AG04450 (cell line): Measurements from ENCODE around the gene VPS36. TPM values are rescaled to one million over a fixed set of nuclear protein-coding genes. Genes with fewer than 3 reads are reported as not detected.
"Not testable (repeated sequence)": the region's sequence is repeated elsewhere in the genome, so short reads cannot be mapped to it uniquely, and the experiment has no call there.

Experiments used
- CTCF ChIA-PET: fragments of 300-600, 350-600 bp; formaldehyde crosslinking; extraction: SDS; loops from one replicate; lab custom pipeline; 2022; ENCODE audit warnings: antibody characterized with exemption, inconsistent platforms; lab: Charles Lee
- POLR2A ChIA-PET: fragments of 350-600 bp; formaldehyde crosslinking; extraction: SDS; loops from one replicate; lab custom pipeline; 2021; ENCODE audit warnings: antibody characterized with exemption, inconsistent platforms; lab: Yijun Ruan, JAX
- DNase-seq: peaks from one replicate; pipeline ENCODE4 v3.0.0-alpha.2; 2011; ENCODE audit warnings: low read depth, low spot score
- H3K27ac ChIP-seq: one replicate; pipeline ENCODE4 v1.5.1; 2012; ENCODE audit warnings: low read depth, low read length, control low read depth
- H3K27me3 ChIP-seq: one replicate; pipeline ENCODE4 v1.6.0; 2012; ENCODE audit warnings: low read length; ENCODE audit not compliant: control insufficient read depth, insufficient read depth
- H3K4me3 ChIP-seq: 2 replicates; pipeline ENCODE4 v1.5.1; 2011; ENCODE audit warnings: mild to moderate bottlenecking, low read depth, low read length, control low read depth
- H3K9me3 ChIP-seq: 2 replicates; pipeline ENCODE4 v1.5.1; 2012; ENCODE audit warnings: low read length; ENCODE audit not compliant: control insufficient read depth, insufficient read depth
- CTCF ChIP-seq: IDR thresholded peaks from 2 replicates; pipeline ENCODE4 v1.5.1; 2011; ENCODE audit warnings: low read depth, low read length, control low read depth, inconsistent platforms
- polyA minus RNA-seq: library from RNA; depleted of rRNA, polyadenylated mRNA; stranded (reverse); fragments of >200 nt; gene quantifications from 2 replicates; pipeline ENCODE4 v1.2.3, GENCODE V29; 2011; rRNA and poly(A)+ RNA removed
- polyA plus RNA-seq: library from polyadenylated mRNA; depleted of rRNA; stranded (reverse); fragments of >200 nt; gene quantifications from 2 replicates; pipeline ENCODE4 v1.2.3, GENCODE V29; 2011; rRNA removed

VPS36 gene, protein sequence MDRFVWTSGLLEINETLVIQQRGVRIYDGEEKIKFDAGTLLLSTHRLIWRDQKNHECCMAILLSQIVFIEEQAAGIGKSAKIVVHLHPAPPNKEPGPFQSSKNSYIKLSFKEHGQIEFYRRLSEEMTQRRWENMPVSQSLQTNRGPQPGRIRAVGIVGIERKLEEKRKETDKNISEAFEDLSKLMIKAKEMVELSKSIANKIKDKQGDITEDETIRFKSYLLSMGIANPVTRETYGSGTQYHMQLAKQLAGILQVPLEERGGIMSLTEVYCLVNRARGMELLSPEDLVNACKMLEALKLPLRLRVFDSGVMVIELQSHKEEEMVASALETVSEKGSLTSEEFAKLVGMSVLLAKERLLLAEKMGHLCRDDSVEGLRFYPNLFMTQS
- 20.5 and 24.2 TPM in 2 replicates for polyA plus RNA-seq
- 10.1 and 13.8 TPM in 2 replicates for polyA minus RNA-seq

DNA sequence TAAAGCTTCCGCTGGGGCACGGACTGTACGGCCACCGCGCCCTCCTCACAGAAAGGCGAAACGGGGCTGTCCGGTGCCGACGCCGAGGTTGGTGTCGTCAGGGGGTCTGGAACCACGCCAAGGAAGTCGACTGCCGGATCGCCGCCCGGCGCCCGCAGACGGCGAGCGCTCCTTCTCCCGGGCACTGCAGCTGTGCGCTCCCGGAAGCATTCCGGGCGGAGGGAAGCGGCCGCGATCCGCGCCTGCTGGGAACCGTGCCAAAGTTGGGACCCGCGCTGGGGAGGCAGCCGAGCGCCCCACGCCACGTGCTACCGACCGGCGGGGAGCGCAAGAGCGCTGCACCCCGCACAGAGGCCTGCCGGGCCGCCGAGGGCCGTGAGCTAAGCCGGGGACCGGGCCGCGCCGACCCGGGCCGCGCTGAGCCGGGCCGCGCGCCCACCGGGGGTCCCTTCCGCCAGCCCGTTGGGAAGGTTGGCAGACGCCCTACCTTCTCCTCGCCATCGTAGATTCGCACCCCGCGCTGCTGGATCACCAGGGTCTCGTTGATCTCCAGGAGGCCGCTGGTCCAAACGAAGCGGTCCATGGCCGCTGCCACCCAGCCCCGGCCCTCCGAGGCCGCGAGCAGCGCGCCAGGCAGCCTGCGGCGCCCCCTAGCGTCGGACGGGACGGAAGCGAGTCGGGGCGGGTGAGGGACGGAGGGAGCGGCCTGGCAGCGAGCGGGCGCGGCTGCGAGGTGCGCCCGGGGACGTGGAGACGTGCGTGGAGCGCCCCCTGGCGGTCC is at the start of gene VPS36:
Gene VPS36 (minus strand): TSS at position 623 of the 781 bp plus-strand sequence. CDS start 40 bp downstream, at position 583.
- peak; percentile 83 for DNase-seq
- Histone ChIP-seq H3K27ac (peak within 1 kb of the TSS; percentile 70), H3K9me3 (no peaks in the 10 kb centered on the region), H3K4me3 (peak within 1 kb of the TSS; percentile 87), H3K27me3 (no peaks in the 10 kb centered on the region)
- CTCF ChIA-PET = interaction anchor here (0.6 to 4.9 kb wide), 75 partner anchors 9 to 1105 kb away, joined by 3 to 95 read pairs (median 5); partner anchors contain the start of genes ALG11 and THSD1
- POLR2A ChIA-PET = interaction anchor here (0.5 to 1.8 kb wide), 10 partner anchors 9 to 299 kb away, joined by 3 to 11 read pairs (median 4); no protein-coding TSS in a partner anchor
- TF ChIP-seq CTCF = peak; percentile 88

DNA sequence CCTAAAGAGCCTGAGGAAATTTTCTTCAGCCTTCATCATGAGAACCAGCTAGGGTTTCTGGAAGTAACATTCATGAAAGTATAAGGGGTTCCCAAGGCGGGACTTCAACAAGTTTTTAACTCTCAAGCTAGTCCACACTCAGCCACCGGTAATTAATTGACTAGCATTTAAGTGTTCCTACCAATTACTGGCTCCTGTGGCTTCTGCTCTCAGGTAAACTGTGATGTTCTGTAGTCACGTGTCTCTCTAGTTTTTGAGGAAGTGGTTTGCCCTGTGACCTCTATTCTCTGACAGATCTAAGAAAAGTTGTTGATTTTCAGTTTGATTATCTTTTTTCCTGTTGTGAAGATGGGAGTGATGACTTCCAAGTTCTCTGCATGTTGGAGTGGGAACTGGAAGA is 47.5 kb upstream of the VPS36 start:
- H3K9me3 ChIP-seq, H3K4me3 ChIP-seq, DNase-seq, H3K27ac ChIP-seq, H3K27me3 ChIP-seq, CTCF ChIA-PET, POLR2A ChIA-PET: not testable (repeated sequence)

- H3K9me3 ChIP-seq, POLR2A ChIA-PET, CTCF ChIA-PET, H3K27ac ChIP-seq, DNase-seq, H3K4me3 ChIP-seq, H3K27me3 ChIP-seq: not testable (repeated sequence)
These were observed 43.8 kb upstream of the VPS36 start for GRCh38 chr13:52494241-52494640.

DNA sequence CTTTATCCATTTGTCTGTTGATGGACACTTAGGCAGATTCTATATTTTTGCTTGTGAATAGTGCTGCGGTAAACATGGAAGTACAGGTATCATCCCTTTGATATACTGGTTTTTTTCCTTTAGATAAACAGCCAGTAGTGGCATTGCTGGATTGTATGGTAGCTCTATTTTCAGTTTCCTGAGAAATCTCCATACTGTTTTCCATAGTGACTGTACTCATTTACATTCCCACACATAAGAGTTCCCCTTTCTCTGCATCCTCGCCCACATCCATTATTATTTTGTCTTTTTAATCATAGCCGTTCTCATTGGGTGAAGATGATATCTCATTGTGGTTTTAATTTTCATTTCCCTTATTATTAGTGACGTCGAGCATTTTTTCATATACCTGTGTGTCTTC is 40.6 kb upstream of the VPS36 start:
- POLR2A ChIA-PET, DNase-seq, H3K4me3 ChIP-seq, H3K27ac ChIP-seq, CTCF ChIA-PET, H3K27me3 ChIP-seq, H3K9me3 ChIP-seq: not testable (repeated sequence)

GRCh38 chr13:52488763-52489162 is 38.3 kb upstream of the VPS36 start:
- H3K4me3 ChIP-seq, H3K9me3 ChIP-seq, H3K27ac ChIP-seq, H3K27me3 ChIP-seq, POLR2A ChIA-PET, CTCF ChIA-PET, DNase-seq: not testable (repeated sequence)

DNA sequence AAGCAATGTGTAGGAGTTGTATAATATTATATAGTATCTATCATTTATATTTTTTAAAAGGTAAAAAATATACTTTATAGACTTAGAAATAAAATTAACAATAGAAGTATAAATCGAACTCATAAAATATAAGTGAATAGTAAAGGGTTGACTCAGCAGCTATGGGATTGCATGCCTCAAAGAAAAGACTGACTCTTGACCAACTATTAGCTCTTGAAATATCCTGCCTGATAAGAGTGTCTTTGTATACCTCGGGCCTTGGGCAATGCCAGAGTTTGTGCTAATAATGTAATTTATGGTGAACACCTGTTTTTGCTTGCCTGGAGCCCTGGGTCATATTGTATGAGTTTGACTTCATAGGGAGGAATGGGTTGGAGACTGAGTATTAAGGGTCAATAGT is 36.6 kb upstream of the VPS36 start:
- H3K27me3 ChIP-seq, POLR2A ChIA-PET, DNase-seq, H3K9me3 ChIP-seq, H3K27ac ChIP-seq, CTCF ChIA-PET, H3K4me3 ChIP-seq: not testable (repeated sequence)

DNA sequence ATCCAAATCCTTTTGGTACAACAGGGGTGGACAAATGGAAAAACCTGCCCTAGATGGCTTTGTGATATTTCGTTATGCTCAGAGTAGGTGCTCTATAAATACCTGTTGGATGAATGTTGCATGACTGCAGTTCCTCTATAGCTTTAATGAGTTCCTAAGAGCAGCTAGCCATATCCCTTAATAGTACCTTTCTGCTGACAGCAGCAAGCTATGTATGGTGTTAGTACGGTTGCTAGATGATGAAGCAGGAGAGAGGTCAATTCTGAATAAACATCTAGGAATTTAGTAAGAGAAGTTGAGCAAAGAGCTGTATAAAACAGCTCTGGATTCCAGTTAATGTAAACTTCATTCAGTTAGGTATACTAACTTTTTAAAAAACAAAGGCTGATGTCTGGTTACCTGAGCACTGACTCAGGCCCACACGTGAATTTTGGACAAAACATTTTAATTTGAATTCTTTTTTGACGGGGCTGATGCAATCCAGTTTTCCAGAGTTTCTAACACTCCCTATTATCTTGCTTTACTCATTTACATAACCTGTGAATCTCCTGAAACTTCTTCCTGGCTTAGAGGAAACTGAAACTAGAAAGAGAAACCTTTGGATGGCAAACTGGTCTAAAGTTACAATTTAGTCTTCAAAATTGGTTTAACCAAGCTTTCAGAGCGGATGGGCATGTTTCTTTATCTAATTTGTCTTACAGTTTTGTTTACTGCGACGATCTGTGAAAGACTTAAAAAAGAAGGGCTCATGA is 30.4 kb upstream of the VPS36 start:
- H3K27ac ChIP-seq, DNase-seq, H3K9me3 ChIP-seq, POLR2A ChIA-PET, H3K4me3 ChIP-seq, H3K27me3 ChIP-seq, CTCF ChIA-PET: not testable (repeated sequence)

GRCh38 chr13:52468487-52468886 is 18.1 kb upstream of the VPS36 start:
- POLR2A ChIA-PET, DNase-seq, H3K27me3 ChIP-seq, CTCF ChIA-PET, H3K9me3 ChIP-seq, H3K4me3 ChIP-seq, H3K27ac ChIP-seq: not testable (repeated sequence)
